DMS79 treated with DMSO at 0.1 percent for 48 hours (cell line): ENCODE measurements around the gene SLC66A1.
"Not testable (repeated sequence)": the region's sequence is repeated elsewhere in the genome, so short reads cannot be mapped to it uniquely, and the experiment has no call there.

ENCODE experiments used
- DNase-seq: peaks from one replicate; lab custom pipeline; 2025; lab: John Stamatoyannopoulos, UW

The SLC66A1 gene, protein sequence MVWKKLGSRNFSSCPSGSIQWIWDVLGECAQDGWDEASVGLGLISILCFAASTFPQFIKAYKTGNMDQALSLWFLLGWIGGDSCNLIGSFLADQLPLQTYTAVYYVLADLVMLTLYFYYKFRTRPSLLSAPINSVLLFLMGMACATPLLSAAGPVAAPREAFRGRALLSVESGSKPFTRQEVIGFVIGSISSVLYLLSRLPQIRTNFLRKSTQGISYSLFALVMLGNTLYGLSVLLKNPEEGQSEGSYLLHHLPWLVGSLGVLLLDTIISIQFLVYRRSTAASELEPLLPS

DNA sequence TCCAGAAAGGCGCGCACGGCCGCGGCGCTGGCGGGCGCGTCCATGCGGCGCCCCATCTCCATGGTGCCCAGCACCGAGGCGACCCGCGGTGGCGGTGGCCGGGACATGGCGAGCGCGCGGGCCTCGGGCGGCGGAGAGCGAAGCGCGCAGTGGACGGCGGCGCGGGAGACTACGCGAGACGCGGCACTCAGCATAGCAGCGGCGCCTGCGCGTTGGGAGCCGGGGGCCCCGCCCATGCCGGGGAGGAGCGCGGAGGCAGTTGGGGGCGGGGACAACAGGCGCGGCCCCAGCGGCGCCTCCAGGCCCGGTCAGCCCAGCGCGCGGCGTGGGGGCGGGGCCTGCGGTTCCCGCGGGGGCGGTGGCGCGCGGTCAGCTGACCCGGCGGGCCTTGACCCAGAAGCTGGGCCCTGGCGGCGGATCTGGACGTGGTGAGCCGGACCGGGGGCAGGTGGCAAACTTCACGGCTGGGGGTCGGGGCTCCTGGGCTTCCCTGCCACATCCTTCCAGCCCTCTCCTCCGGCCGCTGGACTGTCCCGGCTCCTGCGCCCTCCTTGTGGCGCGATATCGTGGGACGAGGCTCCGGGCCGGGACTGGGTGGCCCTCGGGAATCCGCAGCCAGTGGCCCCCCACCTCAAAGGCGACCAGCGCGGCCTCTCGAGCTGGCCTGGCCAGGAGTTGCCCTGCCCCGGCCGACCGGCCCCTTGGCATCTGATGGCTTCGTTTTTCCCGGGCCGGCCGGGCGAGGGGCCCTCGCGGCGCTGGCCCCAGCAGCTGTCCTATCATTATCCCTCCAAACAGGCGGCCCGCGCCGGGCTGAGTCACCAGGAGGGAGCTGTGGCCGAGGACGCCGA, at the start of gene SLC66A1, which contains the start of gene AKR7A2:
Gene SLC66A1 (plus strand): TSS at position 396 of the 851 bp plus-strand sequence. CDS start 5,352 bp downstream, outside the sequence.
Gene AKR7A2 (minus strand): TSS at position 214 of the 851 bp plus-strand sequence. CDS start 20 bp downstream, at position 194.
- DNase-seq, result peak; percentile 71

DNA sequence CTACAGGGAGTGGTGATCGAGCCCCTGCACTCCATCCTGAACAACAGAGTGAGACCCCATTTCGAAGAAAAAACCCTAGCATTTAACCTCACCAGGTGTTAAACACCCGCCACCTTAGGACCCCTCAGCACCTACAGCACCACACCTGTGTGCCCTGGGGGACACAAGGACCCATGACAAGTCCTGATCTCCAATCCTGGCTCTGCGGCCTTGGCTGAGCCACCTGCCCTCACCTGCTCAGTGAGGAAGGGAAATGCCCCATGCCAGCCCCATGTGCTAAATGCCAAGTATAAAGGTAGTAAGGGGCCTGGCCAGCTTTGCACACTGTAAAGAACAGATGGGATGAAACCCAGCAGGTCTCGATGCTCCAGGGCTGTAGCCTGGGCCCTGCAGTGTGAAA, 49.4 kb upstream of the SLC66A1 start:
- no peak for DNase-seq

DNA sequence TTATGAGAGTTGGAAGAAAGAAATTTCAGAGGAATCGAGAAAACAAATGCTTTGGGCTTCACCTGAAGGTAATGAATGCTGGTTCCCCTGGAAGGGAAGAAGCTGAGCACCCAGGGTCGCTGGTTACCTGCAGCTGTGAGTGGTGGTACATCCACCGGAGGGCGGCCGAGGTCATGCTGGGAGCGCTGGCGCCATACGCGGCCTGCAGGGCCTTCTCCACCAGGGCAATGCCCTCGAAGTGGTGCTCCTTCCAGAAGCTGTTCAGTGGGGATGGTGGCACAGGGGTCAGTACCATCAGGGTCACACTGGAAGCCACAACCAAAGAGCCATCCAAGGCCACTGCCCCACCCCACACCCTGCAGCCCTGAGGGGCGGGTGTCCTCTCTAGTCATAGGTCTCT, 43.7 kb upstream of the SLC66A1 start:
- no peak for DNase-seq

DNA sequence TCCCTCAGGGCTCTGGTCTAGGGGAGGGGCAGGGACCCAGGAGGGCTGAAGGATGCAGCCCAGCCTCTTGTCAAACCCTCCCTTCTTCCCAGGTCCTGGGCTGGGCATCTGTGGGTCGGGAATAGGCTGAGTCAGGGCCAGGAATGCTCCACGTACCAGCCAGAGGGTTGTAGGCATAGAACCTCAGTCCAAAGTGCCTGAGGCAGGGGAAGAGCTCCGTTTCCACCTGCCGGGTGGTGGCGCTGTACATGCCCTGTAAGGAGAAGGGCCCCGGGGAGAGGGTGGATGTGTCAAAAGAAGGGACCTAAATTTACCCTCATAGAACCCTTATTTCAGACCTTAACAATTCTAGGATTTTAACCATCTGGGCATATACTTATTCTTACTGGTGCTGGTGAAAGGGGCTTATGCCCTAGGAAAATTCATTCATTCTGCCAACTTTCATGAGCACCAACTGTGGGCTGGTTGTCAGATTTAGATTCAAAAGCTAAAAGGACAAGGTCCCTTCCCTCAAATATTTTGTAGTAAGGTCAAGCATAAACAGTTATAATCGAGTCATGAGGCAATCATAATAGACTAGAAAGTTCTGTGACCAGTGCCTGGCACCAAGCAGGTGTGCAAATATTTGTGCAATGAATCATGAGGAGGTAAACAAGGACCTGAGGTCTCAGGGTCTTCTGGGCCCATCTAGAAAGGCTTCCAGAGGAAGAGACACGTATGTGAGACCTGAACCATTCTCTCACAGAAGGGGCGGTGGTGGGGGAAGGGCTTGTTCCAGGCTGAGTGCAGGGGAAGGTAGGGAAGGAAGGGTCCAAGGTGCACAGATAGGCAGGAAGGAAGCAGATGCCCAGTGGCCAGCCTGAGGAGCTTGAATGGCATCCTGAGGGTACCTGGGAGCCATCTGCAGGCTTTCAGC, 42.4 kb upstream of the SLC66A1 start:
- not testable (repeated sequence) for DNase-seq

DNA sequence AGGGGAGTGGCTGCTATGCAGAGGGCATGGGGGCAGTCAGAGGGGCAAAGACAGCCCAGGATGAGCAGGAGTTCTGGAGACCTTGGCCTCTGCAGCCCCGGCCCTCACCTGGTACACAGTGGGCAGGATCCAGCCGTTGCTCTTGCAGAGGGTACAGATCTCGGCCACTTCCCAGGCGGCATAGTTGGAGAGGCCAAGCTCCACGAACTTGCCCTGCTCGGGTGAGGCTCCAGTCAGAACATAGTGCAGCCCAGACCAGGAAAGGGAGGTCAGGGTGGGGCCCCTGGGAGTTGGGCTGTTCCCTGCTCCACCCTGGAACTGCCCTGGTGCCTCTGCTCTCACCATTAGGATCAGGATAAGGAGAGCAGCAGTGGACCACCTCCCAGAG, 41.8 kb upstream of the SLC66A1 start:
- DNase-seq, result not testable (repeated sequence)

DNA sequence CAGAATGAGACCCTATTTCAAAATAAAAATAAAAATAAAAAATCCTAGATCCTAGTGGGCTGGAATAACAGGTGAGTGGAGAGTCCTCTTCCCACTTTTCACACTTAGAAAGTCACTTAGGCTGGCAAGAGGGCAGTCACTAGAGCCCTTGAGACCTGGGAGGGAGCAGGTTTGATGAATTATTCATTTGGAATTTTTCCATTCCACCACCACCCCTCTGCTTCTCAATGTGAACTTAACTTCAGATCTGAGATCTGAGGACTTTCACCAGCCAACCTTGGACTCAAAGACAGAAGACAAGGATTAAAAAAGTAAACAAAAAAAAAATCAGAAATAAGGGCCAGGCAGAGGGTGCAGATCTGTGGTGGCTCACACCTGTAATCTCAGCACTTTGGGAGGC, 40.1 kb upstream of the SLC66A1 start:
- no peak for DNase-seq

DNA sequence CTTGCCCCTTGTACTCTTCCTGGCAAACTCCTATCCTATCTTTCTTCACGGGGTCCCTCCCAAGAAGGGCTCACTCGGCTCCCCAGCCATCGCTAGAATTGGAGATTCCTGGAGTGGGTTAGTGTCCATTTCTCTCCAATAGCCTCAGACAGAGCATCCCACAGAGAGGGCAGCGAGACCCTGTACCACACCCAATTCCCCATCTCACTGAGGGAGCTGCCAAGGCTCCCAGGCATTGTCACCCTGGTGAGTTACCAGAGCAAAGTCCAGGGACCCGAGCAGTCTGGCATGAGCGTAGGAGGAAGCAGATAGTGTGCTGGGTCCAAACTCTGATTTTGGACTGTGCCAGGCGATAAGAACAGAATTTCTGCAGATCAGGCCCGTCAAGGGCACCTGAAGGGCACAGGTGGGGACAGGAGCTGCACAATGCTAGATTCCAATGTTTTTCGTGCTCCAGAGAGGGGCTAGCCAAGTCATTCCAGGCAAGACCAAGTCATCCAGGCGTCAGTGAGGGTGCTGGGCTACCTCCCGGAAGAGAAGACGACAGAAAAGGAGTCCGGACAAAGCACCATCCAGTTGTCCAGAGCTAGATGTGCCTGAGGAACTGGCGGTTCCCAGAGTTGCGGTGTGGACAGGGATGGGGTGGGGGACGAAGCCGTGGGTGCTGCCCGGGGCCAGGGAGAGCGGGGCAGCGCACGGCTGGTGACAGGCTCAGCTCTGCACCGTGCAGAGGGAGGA, 38.9 kb upstream of the SLC66A1 start:
- no peak for DNase-seq

DNA sequence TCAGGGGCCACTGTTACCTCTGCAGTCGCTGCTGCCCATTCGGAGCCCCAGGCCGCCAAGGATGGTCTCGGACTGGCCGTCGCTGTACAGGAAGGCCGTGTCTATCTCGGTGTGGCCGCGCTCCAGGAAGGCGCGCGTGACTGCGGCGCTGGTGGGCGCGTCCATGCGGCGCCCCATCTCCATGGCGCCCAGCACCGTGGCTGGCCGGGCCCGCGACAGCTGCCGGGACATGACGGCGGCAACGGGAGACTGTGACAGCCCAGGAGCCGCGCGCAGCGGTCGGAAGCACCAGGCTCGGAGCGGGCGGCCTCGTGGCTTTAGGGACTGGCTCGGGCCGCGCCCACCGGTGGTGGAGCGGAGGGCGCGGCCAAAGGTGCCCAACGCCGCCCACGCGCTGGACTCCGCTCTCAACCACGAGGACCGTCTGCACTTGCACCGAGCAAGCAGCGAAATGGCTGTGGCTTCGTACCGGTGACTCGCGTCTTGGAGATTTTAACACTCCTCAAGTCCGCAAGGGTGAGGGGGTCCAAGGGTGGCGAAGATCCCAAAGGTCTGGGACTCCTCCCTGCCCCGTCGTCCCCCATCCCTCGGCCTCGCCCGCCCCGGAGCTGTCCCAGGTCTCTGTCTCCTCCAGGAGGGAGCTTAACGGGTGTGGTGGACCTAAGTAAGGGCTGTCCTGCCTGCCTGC, 38.1 kb upstream of the SLC66A1 start:
- DNase-seq, result not testable (repeated sequence)

DNA sequence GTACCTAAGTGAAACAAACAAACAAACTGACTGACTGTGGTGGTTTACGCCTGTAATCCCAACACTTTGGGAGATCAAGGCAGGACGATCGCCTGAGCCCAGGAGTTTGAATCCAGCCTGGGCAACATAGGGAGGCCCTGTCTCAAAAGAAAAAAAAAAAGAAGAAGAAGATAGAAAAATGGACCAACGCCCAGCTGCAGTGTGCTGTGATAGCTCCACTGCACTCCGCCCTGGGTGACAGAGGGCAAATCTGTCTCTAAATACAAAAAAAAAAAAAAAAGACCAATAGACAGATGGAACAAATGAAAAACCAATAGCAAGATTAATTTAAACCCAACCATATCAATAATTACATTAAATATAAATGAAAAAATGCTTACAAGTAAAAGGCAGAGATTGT, 37.5 kb upstream of the SLC66A1 start:
- DNase-seq, result no peak

DNA sequence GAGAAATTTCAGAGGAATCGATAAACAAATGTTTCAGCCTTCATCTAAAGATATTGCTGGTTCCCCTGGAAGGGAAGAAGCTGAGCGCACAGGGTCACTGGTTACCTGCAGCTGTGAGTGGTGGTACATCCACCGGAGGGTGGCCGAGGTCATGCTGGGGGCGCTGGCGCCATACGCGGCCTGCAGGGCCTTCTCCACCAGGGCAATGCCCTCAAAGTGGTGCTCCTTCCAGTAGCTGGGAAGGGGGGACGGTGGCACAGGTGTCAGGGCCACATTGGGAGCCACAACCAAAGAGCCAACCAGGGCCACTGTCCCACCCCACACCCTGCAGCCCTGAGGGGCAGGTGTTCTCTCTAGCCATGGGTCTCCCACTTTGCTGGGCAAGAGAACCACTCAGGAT, 28.2 kb upstream of the SLC66A1 start:
- DNase-seq, result no peak

DNA sequence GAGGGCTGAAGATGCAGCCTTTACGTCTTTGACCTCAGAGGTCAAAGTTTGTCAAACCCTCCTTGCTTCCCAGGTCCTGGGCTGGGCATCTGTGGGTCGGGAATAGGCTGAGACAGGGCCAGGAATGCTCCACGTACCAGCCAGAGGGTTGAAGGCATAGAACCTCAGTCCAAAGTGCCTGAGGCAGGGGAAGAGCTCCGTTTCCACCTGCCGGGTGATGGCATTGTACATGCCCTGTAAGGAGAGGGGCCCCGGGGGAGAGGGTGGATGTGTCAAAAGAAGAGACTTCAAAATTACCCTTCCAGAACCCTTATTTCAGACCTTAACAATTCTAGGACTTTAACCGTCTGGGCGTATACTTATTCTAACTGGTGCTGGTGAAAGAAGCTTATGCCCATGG, 27.2 kb upstream of the SLC66A1 start:
- no peak for DNase-seq

DNA sequence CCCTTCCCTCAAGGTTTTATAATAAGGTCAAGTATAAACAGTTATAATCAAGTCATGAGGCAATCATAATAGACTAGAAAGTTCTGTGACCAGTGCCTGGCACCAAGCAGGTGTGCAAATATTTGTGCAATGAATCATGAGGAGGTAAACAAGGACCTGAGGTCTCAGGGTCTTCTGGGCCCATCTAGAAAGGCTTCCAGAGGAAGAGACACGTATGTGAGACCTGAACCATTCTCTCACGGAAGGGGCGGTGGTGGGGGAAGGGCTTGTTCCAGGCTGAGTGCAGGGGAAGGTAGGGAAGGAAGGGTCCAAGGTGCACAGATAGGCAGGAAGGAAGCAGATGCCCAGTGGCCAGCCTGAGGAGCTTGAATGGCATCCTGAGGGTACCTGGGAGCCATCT, 26.8 kb upstream of the SLC66A1 start:
- not testable (repeated sequence) for DNase-seq

DNA sequence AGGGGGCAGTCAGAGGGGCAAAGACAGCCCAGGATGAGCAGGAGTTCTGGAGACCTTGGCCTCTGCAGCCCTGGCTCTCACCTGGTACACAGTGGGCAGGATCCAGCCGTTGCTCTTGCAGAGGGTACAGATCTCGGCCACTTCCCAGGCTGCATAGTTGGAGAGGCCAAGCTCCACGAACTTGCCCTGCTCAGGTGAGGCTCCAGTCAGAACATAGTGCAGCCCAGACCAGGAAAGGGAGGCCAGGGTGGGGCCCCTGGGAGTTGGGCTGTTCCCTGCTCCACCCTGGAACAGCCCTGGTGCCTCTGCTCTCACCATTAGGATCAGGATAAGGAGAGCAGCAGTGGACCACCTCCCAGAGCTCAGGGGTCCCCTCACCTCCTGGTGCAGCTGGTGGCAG, 26.3 kb upstream of the SLC66A1 start:
- not testable (repeated sequence) for DNase-seq

DNA sequence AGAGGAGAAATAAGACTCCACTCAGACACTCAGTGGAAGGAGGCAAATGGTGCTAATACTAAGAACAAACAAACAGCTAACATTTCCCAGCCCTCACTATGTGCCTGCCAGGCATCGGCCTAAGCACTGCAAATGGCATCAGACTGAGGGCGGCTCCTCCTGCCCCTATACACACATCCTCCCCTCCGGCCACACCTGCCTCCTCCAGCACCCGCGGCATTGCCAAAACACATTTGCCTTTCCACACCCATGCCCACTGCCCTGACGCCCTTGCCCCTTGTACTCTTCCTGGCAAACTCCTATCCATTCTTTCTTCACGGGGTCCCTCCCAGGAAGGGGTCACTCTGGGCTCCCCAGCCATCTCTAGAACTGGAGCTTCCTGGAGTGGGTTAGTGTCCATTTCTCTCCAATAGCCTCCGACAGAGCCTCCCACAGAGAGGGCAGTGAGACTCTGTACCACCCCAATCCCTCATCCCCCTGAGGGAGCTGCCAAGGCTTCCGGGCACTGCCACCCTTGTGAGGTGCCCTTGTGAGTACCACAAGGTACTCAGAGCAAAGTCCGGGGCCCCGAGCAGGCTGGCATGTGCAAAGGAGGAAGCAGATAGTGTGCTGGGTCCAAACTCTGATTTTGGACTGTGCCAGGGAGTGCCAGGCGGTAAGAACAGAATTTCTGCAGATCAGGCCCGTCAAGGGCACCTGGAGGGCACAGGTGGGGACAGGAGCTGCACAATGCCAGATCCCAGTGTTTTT, 24.5 kb upstream of the SLC66A1 start:
- no peak for DNase-seq

DNA sequence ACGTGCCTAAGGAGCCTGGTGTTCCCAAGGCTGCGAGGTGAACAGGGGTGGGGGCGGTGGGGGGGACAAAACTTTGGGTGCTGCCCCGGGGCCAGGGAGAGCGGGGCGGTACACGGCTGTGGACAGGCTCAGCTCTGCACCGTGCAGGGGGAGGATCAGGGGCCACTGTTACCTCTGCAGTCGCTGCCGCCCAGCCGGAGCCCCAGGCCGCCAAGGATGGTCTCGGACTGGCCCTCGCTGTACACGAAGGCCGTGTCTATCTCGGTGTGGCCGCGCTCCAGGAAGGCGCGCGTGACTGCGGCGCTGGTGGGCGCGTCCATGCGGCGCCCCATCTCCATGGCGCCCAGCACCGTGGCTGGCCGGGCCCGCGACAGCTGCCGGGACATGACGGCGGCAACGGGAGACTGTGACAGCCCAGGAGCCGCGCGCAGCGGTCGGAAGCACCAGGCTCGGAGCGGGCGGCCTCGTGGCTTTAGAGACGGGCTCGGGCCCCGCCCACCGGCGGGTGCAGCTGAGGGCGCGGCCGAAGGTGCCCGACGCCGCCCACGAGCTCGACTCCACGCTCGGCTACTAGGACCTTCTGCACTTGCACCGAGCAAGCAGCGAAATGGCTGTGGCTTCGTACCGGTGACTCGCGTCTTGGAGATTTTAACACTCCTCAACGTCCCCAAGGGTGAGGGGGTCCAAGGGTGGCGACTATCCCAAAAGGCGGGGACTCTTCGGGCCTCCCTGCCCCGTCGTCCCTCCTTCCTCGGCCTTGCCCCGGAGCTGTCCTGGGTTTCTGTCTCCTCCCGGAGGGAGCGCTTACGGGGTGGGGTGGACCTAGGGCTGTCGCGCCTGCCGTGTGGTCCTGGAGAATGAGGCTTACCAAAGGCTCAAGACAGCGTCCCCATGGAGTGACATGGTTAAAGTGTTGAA, 23.5 kb upstream of the SLC66A1 start, which contains the start of gene AKR7A3:
Gene AKR7A3 (minus strand): TSS at position 447 of the 918 bp plus-strand sequence. CDS start 61 bp downstream, at position 386.
- DNase-seq, result not testable (repeated sequence)

DNA sequence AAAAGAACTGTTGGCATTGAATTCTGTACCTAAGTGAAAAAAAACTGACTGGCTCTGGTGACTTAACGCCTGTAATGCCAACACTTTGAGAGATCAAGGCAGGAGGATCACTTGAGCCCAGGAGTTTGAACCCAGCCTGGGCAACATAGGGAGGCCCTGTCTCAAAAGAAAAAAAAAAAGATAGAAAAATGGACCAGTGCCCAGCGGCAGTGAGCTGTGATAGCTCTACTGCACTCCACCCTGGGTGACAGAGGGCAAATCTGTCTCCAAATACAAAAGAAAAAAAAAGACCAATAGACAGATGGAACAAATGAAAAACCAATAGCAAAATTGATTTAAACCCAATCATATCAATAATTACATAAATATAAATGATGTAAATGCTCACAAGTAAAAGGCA, 22.9 kb upstream of the SLC66A1 start:
- no peak for DNase-seq

DNA sequence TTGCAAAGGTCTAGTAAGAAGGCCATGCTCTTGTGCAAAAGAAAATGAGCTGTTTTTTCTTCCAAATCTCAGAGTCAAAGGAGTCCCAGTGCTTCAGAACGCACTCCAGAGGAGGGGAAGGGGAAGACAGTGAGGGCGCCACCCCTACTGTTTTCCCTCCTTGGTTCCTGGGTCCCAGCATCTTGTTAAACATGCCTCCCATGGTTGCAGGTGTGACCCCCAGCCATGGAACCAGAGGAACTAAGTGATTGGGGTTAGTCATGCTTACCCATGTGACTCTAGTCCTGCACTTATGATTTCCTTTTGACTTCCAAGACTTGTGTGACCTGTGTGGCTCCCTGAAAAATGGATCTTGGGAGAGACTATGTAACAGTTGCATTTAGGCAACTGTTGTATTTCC, 17.5 kb upstream of the SLC66A1 start:
- DNase-seq, result no peak

DNA sequence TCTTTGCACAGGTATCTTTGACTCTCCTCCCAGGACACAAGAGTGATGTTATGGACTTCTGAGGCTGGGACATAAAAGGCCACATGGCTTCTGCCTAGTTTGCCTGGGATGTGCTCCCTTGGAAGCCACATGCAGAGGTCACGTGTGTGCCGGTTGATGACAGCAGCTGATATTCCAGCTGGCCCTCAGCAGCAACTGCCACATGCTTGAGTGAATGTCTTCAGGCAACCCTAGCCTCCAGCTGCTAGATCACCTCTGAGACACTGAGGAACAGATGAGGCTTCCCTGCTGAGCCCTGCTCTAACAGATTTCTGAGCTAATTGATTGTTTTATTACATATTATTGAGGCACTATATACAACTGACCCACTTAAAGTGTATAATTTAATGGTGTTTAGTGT, 11.9 kb upstream of the SLC66A1 start:
- DNase-seq, result no peak

DNA sequence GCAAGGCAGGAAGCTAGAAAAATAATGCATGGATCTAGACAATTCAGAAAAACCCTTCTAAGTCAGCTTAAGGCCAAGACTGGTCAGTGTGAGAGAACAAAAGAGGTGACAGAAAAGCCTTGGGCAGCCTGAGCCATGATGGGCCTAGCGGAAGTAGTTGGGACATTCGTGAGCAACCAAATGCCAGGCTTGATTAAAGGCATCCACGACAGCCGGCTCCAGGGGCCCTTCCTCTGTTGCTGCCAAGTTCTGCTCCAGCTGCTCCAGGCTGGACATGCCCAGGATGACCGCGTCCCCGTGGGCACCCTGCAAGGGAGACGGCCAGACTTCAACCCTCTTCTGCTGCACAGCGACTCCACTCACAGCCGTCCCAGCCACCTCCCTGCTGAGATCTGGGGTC, 8.0 kb upstream of the SLC66A1 start:
- not testable (repeated sequence) for DNase-seq
